ENCODE results near the gene UNC13C. TPM values are rescaled to one million over a fixed set of nuclear protein-coding genes. Genes with fewer than 3 reads are reported as not detected.

UNC13C gene
- total and polyA plus RNA-seq, 10 of the 15 experiments (the other 5 are each of a cell fraction or from before 2014, with no cell fraction given) = 9.9 to 81.3 (median 25.0) TPM

GRCh38 chr15:54659646-54660045 is 681.4 kb downstream of the UNC13C start (continued):
- TF ChIP-seq MLLT1 (IDR thresholded peaks at IDR 0.05) (no peak), ZSCAN29 (IDR thresholded peaks at IDR 0.05) (no peak)

- no peak overlapping the region for H3K4me2 ChIP-seq (ENCODE audit: control insufficient read depth, insufficient read depth)
- no peak for DNase-seq (ENCODE audit: low read depth, low spot score)
- H3K9me3 ChIP-seq (replicated peaks; ENCODE audit: control insufficient read depth, insufficient read depth, low read length) = no peaks in the 10 kb centered on the region
- H3K9ac ChIP-seq (ENCODE audit: control insufficient read depth, insufficient read depth, low read length) = no peak overlapping the region
- intact Hi-C loops (cut with micrococcal nuclease; ENCODE audit: unreplicated experiment) = no loop called here
- SMC1A ChIA-PET (ENCODE audit: uncharacterized antibody, unreplicated experiment) = interaction anchor here (1.0 to 1.3 kb wide), 2 partner anchors 47 to 698 kb away, joined by 3 to 4 read pairs; no protein-coding TSS in a partner anchor
- TF ChIP-seq RAD21 (IDR thresholded peaks at IDR 0.05; ENCODE audit: insufficient read depth, low read depth, low read length) (no peak), HDAC6 (IDR thresholded peaks at IDR 0.05; ENCODE audit: unreplicated experiment) (no peak), SKIL (IDR thresholded peaks at IDR 0.05; ENCODE audit: low read depth, poor library complexity, severe bottlenecking) (no peak), FOXK2 (IDR thresholded peaks at IDR 0.05) (no peak)
- H3K27me3 ChIP-seq (replicated peaks in 1 of 2; ENCODE audit: control insufficient read depth in 2 of 2, insufficient read depth in 2 of 2, low read length in 1 of 2) = no peaks in the 10 kb centered on the region
- H3K27ac ChIP-seq (ENCODE audit: control insufficient read depth, insufficient read depth) = no peak overlapping the region
- BruUV-seq (replicated peaks) = no TSS peak
- H3K4me1 ChIP-seq (ENCODE audit: control insufficient read depth, insufficient read depth, low read length) = no peaks in the 10 kb centered on the region
- no peaks in the 10 kb centered on the region for H3K36me3 ChIP-seq (ENCODE audit: control insufficient read depth in 2 of 2, insufficient read depth in 2 of 2, low read length in 1 of 2)
- no peaks in the 10 kb centered on the region for H4K20me1 ChIP-seq (ENCODE audit: control insufficient read depth, insufficient read depth)
- no peak overlapping the region for H2AFZ ChIP-seq (ENCODE audit: control insufficient read depth, low read depth, low read length)
- H3K4me3 ChIP-seq = no peak overlapping the region
- CTCF ChIA-PET = interaction anchor here (0.6 to 1.5 kb wide), 4 partner anchors 10 to 615 kb away, joined by 3 read pairs; no protein-coding TSS in a partner anchor
- RAD21 ChIA-PET (ENCODE audit: unreplicated experiment) = interaction anchor here (1.0 kb wide), 1 partner anchor 22 kb away, joined by 3 read pairs; no protein-coding TSS in a partner anchor
- WGBS (ENCODE audit: insufficient coverage, insufficient replicate concordance, low lambda C conversion rate, missing lambda C conversion rate) = 13% methylated on average over 5 of the region's 5 CpGs
- POLR2A ChIA-PET = no interaction called here
- no peak for FAIRE-seq
- ATAC-seq = no peak; the same call in 2 of the 3 replicates
- in situ Hi-C loops (cut with MboI) = no loop called here
- H3K79me2 ChIP-seq (ENCODE audit: control insufficient read depth, insufficient read depth, low read length) = no peaks in the 10 kb centered on the region
These were observed 682.1 kb downstream of the UNC13C start for GRCh38 chr15:54660356-54660755.

Measured in GM12878 (cell line).